ENCODE results near the gene GGCT.
"Not testable (repeated sequence)": the region's sequence is repeated elsewhere in the genome, so short reads cannot be mapped to it uniquely, and the experiment has no call there.

Gene GGCT, protein sequence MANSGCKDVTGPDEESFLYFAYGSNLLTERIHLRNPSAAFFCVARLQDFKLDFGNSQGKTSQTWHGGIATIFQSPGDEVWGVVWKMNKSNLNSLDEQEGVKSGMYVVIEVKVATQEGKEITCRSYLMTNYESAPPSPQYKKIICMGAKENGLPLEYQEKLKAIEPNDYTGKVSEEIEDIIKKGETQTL

DNA sequence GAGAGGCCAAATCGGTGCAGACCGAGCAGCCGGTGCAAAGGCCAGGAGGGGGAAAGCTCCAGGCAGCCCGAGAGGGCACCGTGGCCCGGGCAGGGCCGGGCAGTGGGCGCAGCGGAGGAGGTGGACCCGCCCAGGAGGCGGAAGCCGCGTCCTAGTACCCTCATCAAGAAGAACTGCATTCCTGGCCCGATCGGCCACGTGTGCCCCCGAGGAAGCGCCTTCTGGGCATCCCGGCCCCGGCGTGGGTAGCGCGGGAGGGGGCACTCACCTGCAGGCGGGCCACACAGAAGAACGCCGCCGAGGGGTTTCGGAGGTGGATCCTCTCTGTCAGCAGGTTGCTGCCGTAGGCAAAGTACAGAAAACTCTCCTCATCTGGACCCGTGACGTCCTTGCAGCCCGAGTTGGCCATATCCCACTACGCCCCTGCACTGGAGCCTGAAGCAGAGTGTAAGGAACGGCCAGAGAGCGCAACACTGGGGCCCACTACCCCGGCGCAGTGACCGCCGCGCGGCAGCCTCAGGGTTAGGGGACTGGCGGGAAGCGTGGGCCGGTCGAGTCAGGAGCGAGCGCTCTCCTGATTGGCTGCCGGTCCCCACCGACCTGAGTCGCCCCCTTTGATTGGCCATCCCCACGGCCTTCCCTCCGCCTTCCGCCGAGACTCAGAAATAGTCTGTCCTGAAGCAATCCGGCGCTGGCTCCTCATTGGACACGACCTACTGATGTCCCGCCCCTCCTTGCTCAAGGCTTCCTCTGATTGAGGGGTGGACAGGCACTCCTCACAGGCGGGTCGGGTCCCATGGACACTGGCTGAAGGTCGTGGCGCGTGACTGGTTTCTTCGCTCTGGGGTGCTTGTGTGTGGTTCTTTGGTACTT lies at the start of gene GGCT:
Gene GGCT, minus strand, starts transcription at position 529 of the 873 bp plus-strand sequence. Its CDS starts 120 bp downstream, at position 409.
- DNase-seq = peak; percentile 99

DNA sequence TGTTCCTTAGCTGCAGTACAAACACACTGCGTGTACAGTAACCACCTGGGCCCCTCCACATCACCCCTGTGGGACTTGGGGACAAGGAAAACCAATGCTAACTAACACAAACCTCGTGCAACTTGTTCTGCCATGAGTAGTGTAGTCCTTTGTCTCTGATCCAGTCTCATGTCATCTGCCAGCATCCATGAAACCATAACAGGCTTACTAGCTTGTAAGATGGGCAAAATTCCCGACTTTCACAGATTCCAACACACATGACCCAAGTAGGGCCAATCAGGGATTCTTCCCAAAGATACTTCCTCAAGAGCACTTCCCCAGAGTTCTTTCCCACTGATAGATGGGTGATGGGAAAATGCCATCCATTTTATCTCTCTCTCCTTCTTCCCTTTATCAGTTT lies 48.9 kb upstream of the GGCT start:
- no peak for DNase-seq

DNA sequence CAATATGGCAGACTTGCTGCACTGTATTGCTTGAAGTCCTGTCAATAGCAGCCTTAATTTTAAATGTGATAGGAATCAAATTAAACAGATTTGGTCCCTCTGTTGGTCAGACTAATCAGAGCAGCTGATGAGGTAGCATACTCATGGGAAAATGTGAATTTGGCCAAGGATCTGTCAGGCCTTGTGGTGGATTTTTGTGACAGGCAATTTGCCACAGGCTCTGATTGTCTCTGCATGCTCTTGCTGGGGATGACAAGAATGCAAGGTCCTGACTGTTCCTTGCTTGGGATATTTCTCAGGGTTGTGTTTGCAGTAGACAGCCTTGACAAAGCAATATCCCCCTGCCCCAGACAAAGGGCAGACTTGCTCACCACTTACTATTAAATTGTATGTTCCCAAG lies 48.5 kb upstream of the GGCT start:
- DNase-seq = no peak

DNA sequence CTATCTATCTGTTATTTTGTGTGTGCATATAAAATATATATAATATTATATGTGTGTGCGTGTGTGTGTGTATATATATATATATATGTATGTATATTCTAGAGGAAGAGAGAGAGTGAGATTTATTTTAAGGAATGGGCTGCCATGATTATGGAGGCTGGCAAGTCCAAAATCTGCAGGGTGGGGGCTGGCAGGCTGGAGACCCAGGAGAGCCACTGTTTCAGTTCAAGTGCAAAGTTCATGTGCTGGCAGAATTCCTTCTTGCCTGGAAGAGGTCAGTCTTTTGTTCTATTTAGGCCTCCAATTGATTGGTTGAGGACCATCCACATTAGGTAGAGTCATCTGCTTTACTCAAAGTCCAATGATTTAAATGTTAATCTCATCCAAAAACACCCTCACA lies 47.7 kb upstream of the GGCT start:
- no peak for DNase-seq

DNA sequence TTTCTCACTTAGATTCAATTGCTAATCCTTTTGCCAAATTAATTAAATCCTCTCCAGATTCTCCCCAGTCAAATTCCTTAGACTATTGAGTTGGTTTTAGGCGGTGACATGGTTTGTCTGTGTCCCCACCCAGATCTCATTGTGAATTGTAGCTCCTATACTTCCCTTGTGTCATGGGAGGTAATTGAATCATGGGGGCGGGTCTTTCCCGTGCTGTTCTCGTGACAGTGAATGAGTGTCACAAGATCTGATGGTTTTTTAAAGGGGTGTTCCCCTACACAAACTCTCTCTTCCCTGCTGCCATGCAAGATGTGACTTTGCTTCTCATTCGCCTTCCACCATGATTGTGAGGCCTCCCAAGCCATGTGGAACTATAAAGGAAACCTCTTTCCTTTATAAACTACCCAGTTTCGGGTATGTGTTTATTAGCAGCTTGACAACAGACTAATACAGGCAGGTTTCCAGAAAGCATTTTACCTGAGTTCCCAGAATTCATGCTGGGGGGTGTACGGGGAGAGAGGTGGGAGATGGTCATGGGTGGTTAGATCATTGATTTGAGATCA lies 45.4 kb upstream of the GGCT start:
- DNase-seq = peak; percentile 40

DNA sequence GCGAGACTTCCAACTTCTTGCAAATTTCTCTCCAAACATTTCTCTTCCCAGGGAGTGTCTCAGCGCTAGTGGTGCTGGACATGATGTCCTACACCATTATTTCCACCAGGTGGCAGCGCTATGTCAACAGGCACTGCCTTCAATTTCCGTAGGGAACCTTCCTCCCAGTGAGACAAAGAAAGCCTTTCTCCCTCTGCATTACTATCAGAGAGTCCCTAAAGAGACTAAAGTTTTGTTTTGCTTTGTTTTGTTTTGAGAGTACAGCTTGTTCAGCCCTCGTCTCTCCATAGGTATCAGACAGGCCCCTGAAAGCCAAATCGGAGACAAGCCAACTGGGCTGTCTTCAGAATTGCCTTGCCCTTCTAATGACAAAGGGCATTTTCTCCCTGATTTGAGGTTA lies 44.2 kb upstream of the GGCT start:
- peak; percentile 68 for DNase-seq

DNA sequence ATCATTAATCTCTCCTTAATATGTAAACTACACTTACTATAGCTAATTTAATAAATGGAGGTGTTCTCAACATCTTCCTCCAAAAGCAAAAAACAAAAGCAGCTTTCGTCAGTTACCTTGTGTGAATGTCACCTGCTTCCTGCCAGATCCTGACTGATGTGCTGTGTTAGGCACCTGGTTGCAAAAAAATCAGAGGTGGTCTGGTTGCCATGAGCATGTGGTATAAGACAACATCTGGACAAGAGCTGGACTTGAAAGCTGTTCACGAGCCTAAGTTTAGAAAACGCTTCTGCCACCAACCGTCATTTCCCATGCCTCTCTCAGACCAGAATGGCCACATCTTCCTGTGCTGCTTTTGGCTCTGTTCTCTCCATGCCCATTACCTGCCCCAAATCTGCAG lies 42.0 kb upstream of the GGCT start:
- no peak for DNase-seq

DNA sequence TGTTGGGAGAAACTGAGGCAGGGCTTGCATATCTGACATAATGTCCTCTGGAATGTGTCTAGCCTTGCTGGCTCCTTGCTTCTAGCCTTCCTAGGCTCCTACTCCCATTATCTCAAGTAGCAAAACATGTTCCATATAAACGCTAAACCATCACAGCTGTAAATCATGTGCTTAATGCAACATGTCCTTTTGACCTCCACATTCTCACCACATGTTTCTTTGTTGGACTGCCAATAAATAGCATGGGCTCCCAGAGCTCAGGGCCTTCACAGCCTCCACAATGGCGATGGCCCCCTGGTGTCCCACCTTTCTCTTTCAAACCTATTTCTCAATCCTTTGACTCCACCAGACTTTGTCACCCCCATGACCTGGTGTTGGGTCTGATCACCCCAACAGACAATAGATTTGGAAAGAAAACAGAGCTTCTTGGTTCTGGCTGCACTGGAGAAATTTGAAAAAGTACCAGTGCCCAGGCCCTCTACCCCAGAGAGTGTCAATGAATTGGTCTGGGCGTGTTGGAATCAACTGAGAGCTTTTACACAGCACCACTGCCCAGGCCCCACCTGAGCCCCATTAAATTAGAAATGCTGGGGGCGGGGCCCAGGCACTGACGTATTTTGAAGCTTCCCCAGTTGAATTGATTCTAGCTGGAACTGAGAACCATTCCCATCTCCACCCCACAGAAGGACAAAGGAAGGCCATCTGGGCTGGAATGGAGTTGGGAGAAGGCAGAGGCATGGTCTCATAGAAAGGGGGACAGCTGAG lies 41.3 kb upstream of the GGCT start:
- no peak for DNase-seq

DNA sequence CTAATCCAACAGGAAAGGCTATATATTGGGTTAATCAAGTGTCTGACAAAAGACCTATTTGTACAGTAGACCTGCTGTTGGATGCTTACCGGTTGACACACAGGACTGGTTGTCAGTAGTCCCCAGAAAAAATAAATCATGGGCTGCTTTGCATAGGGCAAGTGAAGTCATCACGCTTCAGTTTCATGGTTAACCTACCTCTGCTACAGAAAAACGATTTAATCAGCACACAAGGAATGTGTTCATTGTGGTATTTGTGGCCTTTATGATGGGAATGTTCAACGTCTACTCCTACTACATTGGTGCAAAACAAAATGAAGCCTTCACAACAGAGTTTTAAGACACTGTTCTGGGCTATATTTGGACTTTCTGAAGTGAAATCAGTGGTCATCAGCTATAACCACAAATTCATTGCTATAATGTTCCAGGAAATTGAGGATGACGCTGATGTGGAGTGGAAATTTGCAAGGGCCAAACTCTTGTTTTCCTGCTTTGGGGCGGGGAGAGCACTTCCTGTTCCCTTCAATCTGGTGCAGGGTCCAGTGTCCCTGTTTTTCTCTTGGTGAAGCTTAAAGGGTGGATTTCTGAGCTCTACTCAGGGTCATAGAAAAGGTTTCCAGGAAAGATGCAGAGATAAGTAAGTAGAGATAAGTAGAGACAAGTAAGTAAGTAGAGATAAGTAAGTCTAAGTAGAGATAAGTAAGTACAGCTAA lies 39.3 kb upstream of the GGCT start:
- DNase-seq = peak; percentile 52

DNA sequence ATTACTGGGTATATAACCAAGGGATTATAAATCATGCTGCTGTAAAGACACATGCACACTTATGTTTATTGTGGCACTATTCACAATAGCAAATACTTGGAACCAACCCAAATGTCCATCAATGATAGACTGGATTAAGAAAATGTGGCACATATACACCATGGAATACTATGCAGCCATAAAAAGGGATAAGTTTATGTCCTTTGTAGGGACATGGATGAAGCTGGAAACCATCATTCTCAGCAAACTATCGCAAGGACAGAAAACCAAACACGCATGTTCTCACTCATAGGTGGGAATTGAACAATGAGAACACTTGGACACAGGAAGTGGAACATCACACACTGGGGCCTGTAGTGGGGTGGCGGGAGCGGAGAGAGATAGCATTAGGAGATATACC lies 38.5 kb upstream of the GGCT start:
- DNase-seq = not testable (repeated sequence)

DNA sequence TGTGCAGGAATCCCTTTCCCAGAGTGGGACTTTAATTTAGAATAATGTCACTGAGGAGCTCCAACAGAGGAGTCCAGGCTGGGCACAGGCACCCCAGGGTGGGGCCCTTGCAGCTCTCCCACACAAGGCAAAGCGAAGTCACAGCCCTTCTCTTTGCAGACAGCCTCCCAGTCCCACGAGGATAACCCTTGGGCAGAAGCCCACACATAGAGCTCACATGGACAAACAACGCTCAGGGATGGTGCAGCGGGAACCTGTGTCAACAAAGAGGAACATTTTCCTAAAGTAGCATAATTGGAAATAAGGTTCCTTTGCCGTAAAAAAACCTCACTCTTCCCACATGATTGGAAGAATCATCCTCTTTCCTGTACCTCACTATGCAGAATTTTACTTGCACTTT lies 29.3 kb upstream of the GGCT start:
- no peak for DNase-seq

DNA sequence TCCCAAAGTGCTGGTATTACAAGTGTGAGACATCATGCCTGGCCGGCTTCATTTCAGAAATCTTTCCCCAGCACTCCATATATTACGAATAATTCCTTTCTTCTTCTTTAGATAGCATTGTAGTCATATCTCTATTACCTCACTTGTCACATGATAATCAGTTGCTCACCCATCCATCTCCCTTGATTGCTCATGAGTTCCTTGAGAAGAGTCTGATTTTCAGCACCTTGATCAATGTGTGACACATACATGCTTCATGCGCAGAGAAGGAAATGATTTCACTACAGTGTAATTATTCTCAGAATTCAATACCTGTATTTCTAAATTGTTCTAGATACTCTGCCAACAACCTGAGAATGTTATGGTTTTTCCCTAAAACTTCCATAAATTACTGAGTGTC lies 26.7 kb upstream of the GGCT start:
- DNase-seq = no peak

DNA sequence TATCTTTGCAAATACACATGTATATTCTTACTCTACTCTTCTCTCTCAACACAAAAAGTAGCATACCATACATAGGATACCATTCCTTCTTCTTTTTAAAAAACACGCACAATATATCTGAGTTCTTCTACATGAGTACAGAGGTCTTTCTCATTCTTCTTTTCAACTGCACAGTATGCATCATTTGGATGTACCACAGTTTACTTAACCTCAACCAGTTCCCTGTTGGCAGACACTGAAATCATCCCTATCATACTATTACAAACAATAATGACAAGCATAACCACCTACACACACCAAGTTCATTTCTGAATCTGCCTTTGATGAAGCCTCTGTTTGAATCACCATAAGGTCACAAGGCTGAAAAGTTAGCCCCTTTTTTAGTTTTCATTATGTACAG lies 25.7 kb upstream of the GGCT start:
- DNase-seq = no peak

DNA sequence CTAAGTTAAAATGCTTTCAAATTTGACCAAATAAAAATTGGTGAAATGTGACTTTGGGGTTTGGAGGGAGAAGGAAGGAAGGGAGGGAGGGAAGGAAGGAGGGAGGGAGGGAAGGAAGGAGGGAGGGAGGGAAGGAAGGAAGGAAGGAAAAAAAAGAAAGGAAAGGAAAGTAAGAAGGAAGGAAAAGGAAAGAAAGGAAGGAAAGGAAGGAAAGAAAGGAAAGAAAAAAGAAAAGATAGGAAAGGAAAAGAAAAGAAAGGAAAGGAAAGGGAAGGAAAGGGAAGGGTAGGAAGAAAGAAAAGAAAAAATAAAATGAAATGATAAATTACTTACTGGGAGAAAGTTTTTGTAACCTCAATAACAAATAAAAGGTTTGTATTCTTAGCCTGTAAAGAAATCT lies 24.1 kb upstream of the GGCT start:
- no peak for DNase-seq

DNA sequence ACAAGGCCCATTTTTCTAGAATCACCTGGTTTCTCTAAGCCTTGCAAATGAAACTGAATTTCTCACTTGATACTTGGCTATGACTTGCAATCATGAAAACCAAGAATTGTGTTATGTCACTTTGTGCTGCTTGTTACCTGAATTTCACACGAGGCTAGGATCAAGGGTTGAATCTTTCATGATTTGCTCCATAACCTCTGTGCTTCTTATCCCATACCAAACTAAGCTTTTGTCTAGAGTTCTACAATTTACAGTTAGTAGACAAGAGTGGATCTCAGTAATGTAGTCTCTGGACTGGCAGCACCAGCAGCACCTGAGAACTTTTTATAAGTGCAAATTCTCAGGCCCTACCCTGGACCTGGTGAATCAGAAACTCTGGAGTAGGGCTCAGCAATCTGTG lies 22.7 kb upstream of the GGCT start:
- DNase-seq = not testable (repeated sequence)

DNA sequence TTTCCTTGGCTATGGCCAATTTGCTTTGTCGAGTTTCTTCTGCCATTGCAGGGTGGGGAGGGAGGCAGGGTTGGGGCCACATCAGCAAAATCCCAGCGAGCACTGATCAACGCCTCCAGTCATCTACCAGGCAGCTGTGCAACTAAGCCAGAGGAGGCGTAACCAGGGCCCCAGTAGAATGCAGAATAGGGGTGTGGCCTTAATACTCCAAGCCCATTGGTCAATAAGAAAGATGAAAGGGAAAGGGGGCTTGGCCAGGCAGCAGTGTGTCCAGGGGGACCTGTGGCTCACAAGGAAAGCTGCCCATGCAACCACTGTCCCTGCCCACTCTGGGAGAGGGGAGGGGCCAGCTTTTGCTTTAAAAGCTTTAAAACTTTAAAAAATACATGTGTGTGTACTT lies 21.5 kb upstream of the GGCT start:
- no peak for DNase-seq

DNA sequence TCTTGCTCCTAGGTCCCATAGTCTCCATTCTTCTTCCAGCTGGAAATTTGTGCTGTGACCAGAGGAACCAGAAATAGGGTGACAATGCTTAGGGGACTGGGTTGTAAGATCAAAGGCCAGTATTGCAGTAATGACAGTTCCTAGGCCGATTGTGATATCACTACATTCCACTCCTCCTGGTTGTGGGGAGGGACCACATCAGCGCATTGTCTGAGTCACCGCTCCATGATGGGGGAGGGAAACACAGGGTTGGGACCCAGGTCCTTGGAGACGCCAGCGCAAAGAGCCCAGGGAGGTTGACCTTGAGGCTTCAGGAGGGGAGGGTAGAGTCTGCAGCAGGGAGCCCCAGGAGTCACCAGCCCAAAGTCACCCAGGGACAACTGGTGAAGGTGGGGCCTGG lies 20.8 kb upstream of the GGCT start:
- no peak for DNase-seq

DNA sequence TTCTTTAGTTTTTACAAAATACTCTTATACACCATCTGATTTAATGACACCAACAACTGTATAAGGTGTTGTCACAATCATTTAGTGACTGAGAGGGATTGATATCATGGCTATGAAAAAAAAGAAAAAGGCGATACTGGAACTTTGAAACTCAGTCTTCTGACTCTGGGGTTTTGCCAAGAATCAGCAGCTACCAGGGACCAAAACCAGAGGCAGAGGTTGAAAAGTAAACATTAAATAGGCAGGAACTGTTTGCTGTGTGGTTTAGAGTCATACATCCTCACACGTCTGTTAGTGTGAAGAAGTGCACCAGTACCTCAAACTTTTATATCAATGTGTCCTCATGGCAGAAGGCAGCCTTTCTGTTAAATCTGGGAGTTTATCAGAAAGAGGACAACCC lies 19.9 kb upstream of the GGCT start:
- peak; percentile 62 for DNase-seq

DNA sequence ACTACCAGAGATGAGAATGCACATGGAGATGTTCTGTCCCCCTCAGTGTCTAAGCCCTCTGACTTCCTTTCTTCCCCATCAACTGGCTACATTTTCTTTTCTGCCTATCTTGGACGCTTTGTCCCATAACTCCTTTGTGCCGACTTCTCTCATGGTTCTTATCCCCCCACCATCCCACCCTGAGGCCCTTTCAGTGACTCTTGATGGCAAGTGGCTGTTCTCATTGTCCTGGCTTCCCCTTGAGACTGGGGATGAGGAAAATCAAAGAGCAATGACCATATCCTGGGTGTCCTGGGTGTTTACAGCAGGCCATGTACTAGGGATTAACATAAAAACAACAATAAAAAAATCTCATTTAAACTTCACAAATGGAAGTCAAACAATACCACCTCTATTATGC lies 18.8 kb upstream of the GGCT start:
- DNase-seq = no peak

DNA sequence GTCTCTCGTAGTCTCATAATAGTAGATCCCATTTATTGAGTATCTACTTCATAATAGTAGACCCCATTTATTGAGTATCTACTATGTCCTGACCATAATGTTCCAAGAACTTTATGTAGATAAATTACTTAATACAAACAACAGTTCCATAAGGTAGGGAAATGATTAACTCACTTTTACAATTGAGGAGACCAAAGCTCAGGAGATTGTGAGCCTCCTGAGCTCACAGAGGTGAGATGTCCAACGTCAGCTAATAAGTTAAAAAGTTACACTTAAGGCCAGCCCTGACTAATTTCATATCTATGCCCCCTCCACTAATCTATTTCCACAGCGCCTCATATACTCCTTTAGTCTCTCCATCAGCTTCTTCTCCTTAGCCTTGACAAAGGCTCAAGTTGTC lies 17.5 kb upstream of the GGCT start:
- no peak for DNase-seq

DNA sequence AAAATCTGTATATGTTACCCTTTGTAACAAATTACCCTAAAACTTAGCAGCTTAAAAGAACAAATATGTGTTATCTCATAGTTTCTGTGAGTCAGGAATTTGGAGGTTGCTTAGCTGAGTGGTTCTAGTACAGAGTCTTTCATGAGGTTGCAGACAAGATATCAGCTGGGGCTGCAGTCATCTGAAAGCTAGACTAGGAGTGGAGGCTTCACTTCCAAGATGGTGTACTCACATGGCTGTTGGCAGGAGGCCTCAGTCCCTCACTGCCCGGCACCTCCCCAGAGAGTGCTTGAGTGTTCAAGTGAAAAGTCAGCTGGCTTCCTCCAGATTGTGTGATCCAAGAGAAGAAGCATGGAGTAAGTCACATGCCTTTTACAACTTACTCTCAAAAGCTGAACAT lies 16.9 kb upstream of the GGCT start:
- no peak for DNase-seq

DNA sequence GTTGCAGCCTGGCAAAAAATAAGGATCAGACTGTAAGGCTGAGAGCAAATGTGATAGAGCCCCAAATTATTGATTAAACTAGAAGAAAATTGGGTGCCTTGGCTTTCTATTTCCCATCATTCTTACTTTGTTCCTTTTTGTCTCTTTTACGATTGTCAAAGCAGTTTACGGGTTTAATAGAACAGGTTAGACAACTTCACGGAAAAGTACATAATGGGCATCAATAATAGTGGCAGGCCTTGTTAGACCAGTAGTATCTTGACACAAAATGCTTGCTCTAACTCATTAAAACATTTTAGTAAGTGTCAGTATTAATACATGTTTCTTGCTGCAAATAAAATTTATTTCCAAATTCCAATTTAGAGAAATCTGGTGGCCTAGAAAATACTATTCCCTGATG lies 14.5 kb upstream of the GGCT start:
- DNase-seq = peak; percentile 85

DNA sequence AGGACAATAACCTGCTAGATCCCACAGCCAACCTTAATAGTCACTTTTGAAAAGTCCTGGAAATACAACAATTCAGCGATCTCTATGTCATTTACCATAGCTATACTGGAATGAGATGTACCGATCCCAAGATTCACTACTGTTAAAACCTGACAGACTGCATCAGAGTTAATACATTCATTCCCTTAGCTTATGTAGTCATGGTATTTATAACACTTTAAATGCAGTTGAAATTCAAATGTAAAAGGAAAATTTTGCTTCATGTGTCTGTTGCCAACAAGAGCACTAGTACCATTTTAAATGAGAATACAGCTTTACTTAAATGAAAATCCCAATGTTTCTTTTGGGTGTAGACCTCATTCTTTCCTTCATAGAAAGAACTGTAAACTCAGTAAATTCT lies 11.1 kb upstream of the GGCT start:
- no peak for DNase-seq
